NCI-H2171 treated with DMSO at 0.1 percent for 48 hours (cell line): ENCODE results near the gene SPATA3.

Experiments
- DNase-seq: peaks from one replicate; lab custom pipeline; 2025; lab: John Stamatoyannopoulos, UW

The SPATA3 gene

DNA sequence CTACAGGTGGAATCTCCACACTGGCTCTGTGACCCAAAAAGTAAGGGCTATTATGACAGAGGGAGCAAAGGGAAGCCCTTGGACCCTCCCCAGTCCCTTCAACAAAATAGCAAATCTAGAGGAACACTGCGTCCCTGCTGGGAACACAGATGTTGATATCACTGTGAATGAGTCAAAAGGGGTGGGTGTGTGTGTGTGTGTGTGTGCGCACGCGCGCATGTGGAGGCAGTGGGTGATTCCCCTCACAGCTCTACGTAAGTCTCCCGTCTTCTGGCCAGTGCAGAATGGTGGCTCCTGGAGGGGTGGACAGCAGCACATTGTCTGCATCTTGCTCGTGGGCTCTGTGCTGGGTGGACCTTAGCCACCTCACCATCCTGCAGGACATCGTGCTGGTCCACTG lies 33.6 kb downstream of the SPATA3 start:
- no peak for DNase-seq

DNA sequence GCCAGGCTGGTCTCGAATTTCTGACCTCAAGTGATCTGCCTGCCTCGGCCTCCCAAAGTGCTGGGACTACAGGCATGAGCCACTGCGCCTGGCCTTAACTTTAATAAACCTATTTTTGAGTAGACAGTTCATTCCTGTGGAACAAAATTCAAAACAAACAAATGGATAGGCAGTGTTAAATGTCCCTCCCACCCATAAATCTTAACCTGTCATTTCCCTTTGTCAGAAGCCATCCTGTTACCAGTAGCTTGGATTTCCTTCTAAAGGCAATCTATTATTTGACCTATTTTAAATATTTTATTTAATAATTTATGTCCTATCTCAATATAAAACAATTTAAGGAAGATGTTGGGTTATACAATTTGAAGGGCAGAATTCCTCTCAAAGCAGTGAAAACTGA lies 34.8 kb downstream of the SPATA3 start:
- DNase-seq, result no peak

- DNase-seq, result no peak
Measured at GRCh38 chr2:231032575-231033140, 36.7 kb downstream of the SPATA3 start.

DNA sequence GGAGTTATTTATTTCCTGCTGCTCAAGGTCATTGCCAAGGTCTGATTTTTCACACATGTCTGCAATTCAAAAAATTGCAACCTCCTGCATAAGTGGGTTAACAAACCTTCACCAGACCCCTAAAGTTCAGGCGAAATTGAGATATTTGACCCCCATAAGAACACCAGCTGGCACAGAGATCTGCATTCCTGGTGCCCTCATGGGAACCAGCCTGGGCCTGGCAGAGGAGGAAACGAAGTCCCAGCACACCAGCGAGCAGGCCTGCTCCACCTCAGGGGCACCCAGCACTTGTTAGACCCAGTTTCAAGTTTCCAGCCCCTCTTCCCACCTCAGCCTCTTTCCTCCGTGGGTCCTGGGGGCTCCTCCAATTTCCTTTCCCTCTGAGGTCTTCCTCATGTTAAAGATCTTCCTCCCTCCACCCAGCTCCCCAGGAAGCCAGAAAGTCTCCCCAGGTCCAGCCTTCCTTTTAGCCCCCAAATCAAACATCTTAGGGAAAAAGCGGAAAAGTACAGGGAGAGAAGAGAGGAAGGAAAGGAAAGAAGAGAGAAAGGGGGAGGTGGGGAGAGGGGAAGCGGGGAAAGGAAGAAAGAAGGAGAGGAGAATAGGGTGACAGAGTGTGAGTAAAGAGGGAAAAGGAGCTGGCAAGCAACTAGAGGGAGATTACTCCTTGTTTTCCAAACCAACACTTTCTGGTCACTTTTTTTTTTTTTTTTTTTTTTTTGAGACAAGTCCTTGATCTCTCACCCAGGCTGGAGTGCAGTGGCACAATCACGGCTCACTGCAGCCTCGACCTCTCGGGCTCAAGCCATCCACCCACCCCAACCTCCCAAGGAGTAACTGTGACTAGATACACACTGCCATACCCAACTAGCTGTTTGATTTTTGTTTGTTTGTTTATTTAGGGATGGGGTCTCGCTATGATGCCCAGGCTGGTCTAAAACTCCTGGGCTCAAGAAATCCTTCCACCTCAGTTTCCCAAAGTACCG lies 37.5 kb downstream of the SPATA3 start:
- no peak for DNase-seq

GRCh38 chr2:231034291-231034882 lies 38.5 kb downstream of the SPATA3 start:
- no peak for DNase-seq

GRCh38 chr2:231036131-231036530 lies 40.2 kb downstream of the SPATA3 start:
- no peak for DNase-seq

DNA sequence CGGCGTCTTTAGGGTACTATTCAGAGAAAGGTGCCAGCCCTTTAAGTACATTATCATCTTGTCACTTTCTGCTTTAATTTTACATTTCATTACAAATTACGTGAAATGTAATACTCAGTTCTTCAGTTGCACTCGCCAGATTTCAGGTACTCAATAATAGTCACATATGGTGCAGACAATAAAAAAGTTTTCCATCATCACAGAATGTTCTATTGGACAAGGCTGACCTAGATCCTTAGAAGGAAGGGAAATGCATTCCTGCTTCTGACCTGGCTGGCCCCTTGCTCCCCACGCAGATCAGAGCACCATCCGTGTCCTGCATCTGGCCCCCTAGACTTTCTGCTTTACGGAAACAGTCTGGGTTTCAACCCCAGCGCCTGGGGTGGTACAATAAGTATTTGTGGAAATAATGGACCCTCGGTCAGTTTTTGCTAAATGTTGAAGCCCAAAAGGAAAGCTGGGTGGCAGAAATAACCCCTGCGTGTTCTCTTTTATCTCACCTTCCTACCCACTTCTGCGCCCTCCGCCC lies 40.7 kb downstream of the SPATA3 start:
- DNase-seq, result no peak

DNA sequence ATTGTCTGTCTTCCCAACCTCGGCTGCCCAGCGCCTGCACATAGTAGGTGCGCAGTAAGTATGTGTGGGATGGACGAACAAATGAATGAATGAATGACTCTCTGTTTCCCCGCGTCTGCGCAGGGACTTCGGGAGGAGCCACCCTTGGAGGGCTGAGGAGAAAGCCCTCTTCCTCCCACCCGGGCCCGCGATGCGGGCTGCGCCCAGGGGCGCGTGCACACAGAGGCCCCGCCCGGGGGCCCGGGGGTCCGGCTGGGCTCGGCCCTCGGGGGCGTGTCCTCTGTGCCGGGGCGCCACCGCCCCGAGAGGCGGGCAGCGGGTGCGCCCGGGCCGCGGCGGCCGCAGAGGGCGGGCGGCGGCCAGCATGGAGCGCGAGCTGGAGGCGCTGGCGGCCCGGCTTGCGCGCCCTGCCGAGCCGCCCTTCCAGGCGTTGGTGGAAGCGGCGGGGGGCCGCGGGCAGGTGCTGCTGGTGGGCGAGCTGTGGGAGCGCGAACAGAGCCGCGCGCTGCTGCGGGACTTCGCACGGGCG lies 41.3 kb downstream of the SPATA3 start, which contains the start of gene C2orf72:
Gene C2orf72, plus strand, starts transcription at position 322 of the 529 bp plus-strand sequence. Its CDS starts 43 bp downstream, at position 365.
- DNase-seq, result no peak

DNA sequence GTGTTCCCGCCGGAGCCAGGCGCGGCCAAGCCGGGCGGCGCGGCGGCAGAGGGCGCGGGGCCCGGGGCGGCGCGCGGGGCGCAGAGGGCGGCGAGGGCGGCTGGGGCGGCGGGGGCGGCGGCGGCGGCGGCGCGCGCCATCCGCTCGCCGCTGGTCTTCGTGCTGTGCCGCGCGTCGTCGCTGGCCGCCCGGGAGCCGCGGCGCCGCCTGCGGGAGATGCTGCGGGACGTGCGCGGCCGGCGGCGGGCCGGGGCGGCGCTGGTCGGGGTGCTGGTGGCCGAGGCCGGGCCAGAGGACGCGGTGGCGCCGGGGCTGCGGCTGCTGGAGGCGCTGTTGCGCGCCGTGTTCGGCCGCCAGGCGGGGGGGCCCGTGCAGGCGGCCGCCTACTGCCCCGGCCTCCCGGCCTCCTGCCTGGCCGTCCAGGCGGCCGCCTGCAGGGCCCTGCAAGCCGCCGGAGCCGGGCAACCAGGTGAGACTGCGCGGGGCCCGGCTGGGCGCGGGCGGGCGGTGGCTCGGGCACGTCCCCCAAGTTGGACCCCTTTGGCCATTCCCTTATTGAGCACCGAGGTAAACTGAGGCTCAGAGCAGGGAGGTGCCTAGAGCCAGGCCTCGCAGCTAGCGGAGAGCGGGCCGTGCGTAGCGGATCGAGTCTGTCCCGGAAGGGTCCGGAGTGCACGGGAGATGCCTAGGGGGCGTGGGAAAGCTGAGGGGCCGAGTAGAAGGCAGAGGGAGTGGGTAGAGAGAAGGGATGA lies 42.0 kb downstream of the SPATA3 start:
- no peak for DNase-seq

DNA sequence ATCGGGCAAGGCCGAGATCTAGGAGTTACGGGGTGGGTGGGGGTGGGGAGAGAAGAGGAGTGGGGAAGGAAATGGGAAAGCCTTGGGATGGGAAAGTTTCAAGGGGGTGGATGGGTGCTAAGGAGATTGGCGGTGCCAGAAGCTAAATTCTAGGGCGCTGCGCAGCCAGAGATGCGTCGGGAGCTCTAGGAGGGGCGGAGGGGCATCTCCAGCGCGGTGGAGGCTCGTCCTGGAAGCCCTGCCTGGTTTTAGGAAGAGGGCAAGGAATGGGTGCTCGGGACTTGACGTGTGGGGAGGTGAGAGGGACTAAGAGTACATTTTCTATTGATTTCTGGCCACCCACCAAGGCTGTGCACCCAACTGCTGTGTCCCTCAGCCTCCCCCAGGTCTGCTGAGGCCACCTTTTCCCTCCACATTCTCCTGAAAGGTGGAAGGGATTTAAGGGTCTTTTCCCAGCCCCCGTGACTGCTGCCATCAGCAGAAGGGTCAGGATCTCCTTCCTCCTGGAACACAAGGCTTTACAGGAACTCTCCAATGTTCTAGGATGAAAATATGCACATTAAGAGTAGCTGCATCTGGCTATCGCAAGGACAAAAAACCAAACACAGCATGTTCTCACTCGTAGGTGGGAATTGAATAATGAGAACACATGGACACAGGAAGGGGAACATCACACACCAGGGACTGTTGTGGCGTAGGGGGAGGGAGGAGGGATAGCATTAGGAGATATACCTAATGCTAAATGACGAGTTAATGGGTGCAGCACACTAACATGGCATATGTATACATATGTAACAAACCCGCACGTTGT lies 42.8 kb downstream of the SPATA3 start:
- DNase-seq, result no peak

DNA sequence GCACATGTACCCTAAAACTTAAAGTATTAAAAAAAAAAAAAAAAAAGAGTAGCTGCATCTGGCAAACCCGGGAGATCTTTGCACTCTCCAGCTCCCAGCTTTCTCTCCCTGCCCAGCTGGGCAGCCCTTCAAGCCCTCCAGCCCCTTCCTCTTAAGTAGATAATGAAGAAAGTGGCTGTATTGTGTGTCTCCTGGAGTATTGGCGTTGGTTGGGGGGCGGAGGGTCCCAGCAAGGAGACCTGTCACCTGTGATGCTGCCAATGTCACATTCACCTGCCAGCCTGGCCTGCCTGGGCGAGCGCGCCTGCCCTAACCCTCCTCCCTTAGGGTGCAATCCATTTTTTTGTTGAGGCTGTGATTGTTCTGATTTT lies 43.4 kb downstream of the SPATA3 start:
- no peak for DNase-seq

- peak; percentile 12 for DNase-seq
Measured at GRCh38 chr2:231039821-231040364, 44.0 kb downstream of the SPATA3 start.

DNA sequence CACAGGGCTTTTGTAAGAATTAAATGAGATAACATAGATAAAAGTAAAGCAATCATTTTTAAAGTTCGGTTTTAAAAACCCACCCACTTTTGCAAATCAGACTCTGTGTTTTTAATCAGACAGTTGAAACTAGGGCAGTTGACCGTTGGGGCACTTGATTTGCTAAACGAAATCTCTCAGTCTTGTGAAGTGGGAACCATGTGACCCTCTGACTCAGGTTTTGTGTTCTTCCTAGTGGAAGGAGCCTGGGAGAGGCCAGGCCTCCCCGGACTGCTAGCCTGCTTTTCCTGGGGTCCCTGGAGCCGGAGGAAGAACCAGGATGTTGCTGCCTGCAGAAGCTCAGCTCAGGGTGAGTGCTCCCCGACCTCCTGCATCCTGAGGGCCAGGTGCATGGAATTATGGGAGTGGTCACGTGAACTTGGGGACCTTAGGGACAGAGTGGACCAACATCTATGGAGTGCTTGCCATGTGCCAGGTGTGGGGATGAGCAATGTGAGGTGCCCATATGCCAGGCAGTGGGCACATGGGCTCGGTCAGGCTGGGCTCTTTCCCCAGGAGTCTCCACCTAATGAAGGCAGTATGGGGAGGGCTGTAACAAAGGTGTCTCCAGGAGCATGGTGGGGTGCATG lies 45.3 kb downstream of the SPATA3 start:
- DNase-seq, result no peak

DNA sequence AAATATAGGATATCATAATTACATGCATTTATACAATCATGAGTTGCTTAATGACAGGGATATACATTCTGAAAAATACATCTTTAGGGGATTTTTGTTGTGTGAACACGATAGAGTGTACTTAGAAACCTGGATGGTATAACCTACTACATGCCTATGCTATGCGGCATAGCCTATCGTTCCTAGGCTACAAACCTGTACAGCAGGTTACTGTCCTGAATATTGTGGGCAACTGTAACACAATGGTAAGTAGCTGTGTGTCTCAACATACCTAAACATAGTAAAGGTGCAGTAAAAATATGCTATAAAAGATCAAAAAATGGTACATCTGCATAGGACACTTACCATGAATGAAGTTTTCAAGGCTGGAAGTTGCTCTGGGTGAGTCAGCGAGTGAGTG lies 47.9 kb downstream of the SPATA3 start:
- DNase-seq, result no peak

GRCh38 chr2:231046916-231047273 lies 51.0 kb downstream of the SPATA3 start:
- no peak for DNase-seq

DNA sequence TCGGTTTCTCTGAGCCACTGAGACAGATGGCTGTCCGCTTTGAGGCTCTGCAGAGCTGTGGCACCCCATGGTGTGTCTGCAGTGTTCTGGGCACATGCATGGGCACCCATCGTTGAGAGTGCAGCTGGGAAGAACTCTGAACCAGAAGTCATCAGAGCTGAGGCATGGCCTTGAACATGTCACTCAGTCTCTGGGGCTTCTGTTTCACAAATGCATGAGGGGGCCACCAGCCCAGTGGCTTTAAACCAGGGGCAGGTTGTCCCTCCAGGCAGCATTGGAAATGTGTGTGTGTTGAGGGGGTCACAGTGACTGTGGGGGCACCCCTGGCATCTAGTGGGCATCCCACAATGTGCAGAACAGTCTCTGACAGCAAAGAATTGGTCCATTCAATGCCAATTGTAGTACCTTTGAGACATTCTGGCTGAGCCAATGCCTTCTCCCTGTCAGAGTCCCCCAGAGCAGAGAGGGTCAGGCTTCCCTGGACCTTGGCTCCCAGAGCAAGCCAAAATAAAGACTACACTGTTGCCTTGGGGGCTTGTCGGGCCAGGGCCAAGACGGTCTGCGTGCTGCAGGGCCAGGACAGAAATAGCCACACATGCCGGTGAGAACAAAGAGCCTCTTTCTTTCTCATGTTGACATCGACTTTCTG lies 51.5 kb downstream of the SPATA3 start:
- DNase-seq, result no peak

DNA sequence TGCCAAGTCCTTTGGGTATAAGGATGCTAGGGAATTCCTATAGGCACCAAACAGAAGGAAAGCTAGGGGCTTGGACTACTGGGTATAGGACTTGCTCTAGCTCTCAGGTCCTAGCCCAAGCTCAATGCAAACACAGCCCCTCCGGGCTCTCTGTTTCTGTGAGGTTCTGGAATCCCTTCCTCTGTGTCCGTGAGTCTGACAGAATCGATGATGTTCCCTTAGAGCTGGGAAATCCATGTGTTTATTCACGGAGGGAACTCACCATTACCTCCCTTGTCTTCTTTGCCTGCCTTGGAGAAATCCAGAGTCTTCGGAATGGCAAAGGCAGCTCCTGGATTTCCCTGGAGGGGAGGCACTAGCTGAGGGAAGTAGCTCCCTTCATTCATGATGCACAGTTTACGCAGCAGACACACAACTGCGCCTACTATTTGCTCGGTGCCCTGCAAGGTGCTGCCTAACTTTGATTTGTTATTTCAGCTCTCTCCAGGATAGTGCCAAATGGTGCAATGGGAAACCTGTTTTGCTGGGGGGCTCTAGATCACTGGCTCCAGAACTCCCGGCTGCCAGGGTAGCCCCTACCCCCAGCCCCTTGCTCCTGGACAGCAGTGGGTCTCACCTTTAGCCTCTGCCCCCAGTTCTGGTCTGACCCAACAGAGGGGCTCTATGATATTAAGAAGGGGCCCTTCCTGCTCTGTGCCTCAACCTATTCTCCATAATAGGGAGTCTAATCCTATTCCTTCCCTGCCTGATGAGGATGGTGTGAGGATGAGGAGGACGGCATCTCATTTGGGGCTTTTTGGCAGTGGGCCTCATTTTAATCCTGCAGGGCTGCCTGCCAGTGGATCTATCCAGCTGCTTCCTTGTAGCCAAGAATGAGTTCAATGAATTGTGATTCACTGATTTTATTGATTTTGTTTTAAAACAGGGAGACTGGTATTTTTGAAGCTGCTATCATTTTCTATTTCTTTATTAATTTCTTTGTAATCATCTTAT lies 52.3 kb downstream of the SPATA3 start:
- DNase-seq, result no peak

DNA sequence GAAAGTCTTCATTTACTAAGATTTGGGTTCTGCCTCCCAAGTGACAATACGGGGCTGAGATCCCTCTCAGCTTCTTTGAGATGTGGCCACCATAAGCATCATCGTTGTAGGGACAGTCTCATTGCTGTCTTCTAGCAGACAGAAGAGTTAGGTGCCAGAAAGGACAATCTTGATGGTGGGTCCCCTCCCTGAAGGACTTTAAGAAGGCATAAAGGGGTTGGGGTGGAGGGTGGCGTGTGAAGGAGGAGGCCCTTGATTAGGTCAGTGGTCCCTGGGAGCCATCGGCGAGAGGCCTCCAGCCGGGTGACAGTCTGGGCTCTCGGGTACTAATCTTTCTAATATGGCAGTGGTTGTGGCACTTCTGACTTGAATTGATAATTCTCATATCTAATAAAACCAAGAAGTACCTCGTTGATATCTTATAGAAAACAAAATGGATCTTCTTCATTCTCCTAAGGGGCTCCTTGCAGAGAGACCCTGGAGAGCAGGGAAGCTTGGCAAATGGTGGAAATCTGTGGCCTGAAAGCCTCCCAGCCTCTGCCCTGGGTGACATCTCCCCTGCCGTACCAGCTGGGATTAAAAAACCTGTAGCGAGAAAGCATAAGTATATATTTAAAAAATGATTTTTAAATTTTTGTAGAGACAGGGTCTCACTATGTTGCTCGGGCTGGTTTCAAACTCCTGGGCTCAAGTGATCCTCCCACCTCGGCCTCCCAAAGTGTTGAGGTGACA lies 53.5 kb downstream of the SPATA3 start:
- no peak for DNase-seq
